Choroid plexus epithelial cell (primary cell): ENCODE data around the gene CCNI2.
A peak's percentile ranks its signal among the peaks of the same experiment; 100 is the strongest.

ENCODE experiments used
- DNase-seq: peaks from one replicate; pipeline ENCODE4 v3.0.0-alpha.2; 2010; ENCODE audit warnings: low read depth
- H3K4me3 ChIP-seq: 2 replicates; pipeline ENCODE4 v1.5.1; 2011; ENCODE audit warnings: low read depth, mild to moderate bottlenecking, control low read depth, low read length, moderate library complexity
- CTCF ChIP-seq: conservative IDR thresholded peaks from 2 replicates; pipeline ENCODE4 v1.5.1; 2011; ENCODE audit warnings: low read depth, mild to moderate bottlenecking, control low read depth, inconsistent platforms, low read length, moderate library complexity

The CCNI2 gene

GRCh38 chr5:132729896-132730295 is 17.3 kb upstream of the CCNI2 start:
- TF ChIP-seq CTCF: no peak
- H3K4me3 ChIP-seq: no peak overlapping the region
- DNase-seq: no peak

GRCh38 chr5:132733499-132734148 is 13.6 kb upstream of the CCNI2 start:
- no peak overlapping the region for H3K4me3 ChIP-seq
- TF ChIP-seq CTCF: no peak
- DNase-seq: no peak

GRCh38 chr5:132734687-132735086 is 12.5 kb upstream of the CCNI2 start:
- DNase-seq: no peak
- TF ChIP-seq CTCF: no peak
- no peak overlapping the region for H3K4me3 ChIP-seq

GRCh38 chr5:132736853-132737833 is 10.1 kb upstream of the CCNI2 start, which contains the start of gene KIF3A:
Gene KIF3A (minus strand): TSS chr5:132737546. CDS start chr5:132737419, 127 bp downstream.
- peak within 1 kb of the TSS; percentile 97 for H3K4me3 ChIP-seq

GRCh38 chr5:132737982-132738681 is 9.1 kb upstream of the CCNI2 start:
- TF ChIP-seq CTCF: no peak
- H3K4me3 ChIP-seq: peak overlapping the region; percentile 97
- no peak for DNase-seq

More at GRCh38 chr5:132736853-132737833, 10.1 kb upstream of the CCNI2 start, which contains the start of gene KIF3A:
- DNase-seq: peak; percentile 97
- no peak for TF ChIP-seq CTCF

GRCh38 chr5:132739232-132739631 is 8.0 kb upstream of the CCNI2 start:
- no peak overlapping the region for H3K4me3 ChIP-seq
- no peak for DNase-seq
- TF ChIP-seq CTCF: no peak
